Measurements from ENCODE around the gene GFOD2.

DNA sequence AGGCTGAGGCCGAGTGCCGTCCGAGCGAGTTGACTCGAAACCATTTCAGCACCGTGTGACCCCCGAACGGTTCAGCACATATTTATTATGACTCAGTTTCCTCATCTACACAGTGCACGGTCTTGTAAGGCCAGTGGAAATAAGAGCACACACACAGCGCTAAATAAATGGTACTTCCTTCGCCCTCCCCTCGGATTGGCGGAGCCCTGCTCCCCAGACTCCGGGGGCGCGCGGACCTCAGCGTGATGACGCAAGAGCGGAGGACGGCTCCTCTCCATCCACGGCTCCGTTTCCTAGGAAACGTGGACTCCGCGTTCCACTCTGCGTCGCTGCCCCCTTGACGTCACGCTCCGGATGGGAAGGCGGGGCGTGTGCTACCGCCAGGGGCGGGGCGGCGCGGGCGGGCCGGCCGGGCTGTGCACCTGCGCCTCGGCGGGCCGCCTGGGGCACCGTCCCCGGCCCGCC, 58.5 kb downstream of the GFOD2 start, which contains the start of gene PARD6A:
- peak in 1 of 2 donors; percentile 61 for TF ChIP-seq POLR2A (IDR thresholded peaks at IDR 0.05)
- TF ChIP-seq CTCF (IDR thresholded peaks at IDR 0.05 in 4 of 5, conservative IDR thresholded peaks at IDR 0.05 in 1 of 5) = peak in 3 of 5 experiments; percentile 15 to 23 (median 20)

All from gastrocnemius medialis (tissue), 4 donors.